Measurements from ENCODE around the gene ATOH7. TPM values are rescaled to one million over a fixed set of nuclear protein-coding genes. Genes with fewer than 3 reads are reported as not detected.
A peak's percentile ranks its signal among the peaks of the same experiment; 100 is the strongest.
"Not testable (repeated sequence)": the region's sequence is repeated elsewhere in the genome, so short reads cannot be mapped to it uniquely, and the experiment has no call there.

ATOH7 gene
- total RNA-seq = under 1 TPM in 3 of 4 donors, not detected in 1; 0.38 to 0.99 (median 0.49) TPM

- 39 to 40% methylated on average over 13 of the region's 13 CpGs for WGBS, 2 donors
- TF ChIP-seq POLR2A (IDR thresholded peaks at IDR 0.05) (no peak), CTCF (IDR thresholded peaks at IDR 0.05) (no peak)
- DNase-seq (ENCODE audit: low spot score in 2 of 2) = no peak
- intact Hi-C loops (cut with DNase I; ENCODE audit: low total_unique reads) = no loop called here
- H3K4me3 ChIP-seq (ENCODE audit: low read depth, poor library complexity, severe bottlenecking) = peak within 1 kb of the TSS; percentile 26
Observed at GRCh38 chr10:68231817-68232251, at the start of gene ATOH7. Gene ATOH7 (minus strand): TSS chr10:68232113. CDS start chr10:68231677, 436 bp downstream.

GRCh38 chr10:68280758-68281157 is 48.8 kb upstream of the ATOH7 start:
- 94 to 98% methylated on average over 4 of the region's 4 CpGs for WGBS, 2 donors
- TF ChIP-seq POLR2A (IDR thresholded peaks at IDR 0.05) (no peak), CTCF (IDR thresholded peaks at IDR 0.05) (no peak)
- intact Hi-C loops (cut with DNase I; ENCODE audit: low total_unique reads) = no loop called here

GRCh38 chr10:68278906-68279753 is 47.2 kb upstream of the ATOH7 start:
- DNase-seq (ENCODE audit: low spot score in 2 of 2); H3K4me3 ChIP-seq (ENCODE audit: low read depth, poor library complexity, severe bottlenecking); intact Hi-C loops (cut with DNase I; ENCODE audit: low total_unique reads): not testable (repeated sequence)
- WGBS, 2 donors = 94 to 95% methylated on average over 43 to 57 of the region's 70 CpGs

More at GRCh38 chr10:68280758-68281157, 48.8 kb upstream of the ATOH7 start:
- no peak for DNase-seq (ENCODE audit: low spot score in 2 of 2)
- H3K4me3 ChIP-seq (ENCODE audit: low read depth, poor library complexity, severe bottlenecking) = no peak overlapping the region

- 100% methylated on average over 2 of the region's 2 CpGs for WGBS, 2 donors
- H3K4me3 ChIP-seq (ENCODE audit: low read depth, poor library complexity, severe bottlenecking); intact Hi-C loops (cut with DNase I; ENCODE audit: low total_unique reads); DNase-seq (ENCODE audit: low spot score in 2 of 2): not testable (repeated sequence)
Observed at GRCh38 chr10:68277814-68278213, 45.9 kb upstream of the ATOH7 start.

GRCh38 chr10:68276224-68276623 is 44.3 kb upstream of the ATOH7 start:
- intact Hi-C loops (cut with DNase I; ENCODE audit: low total_unique reads) = no loop called here
- TF ChIP-seq POLR2A (IDR thresholded peaks at IDR 0.05) (no peak), CTCF (IDR thresholded peaks at IDR 0.05) (no peak)
- no peak overlapping the region for H3K4me3 ChIP-seq (ENCODE audit: low read depth, poor library complexity, severe bottlenecking)
- DNase-seq (ENCODE audit: low spot score in 2 of 2) = no peak

GRCh38 chr10:68275600-68276126 is 43.8 kb upstream of the ATOH7 start:
- no peak overlapping the region for H3K4me3 ChIP-seq (ENCODE audit: low read depth, poor library complexity, severe bottlenecking)
- DNase-seq (ENCODE audit: low spot score in 2 of 2) = no peak
- 98 to 99% methylated on average over 2 of the region's 2 CpGs for WGBS, 2 donors
- intact Hi-C loops (cut with DNase I; ENCODE audit: low total_unique reads) = no loop called here
- no peak for TF ChIP-seq POLR2A (IDR thresholded peaks at IDR 0.05)
- no peak for TF ChIP-seq CTCF (IDR thresholded peaks at IDR 0.05)
